ENCODE data around the gene PYY.
"Not testable (repeated sequence)": the region's sequence is repeated elsewhere in the genome, so short reads cannot be mapped to it uniquely, and the experiment has no call there.

PYY gene

DNA sequence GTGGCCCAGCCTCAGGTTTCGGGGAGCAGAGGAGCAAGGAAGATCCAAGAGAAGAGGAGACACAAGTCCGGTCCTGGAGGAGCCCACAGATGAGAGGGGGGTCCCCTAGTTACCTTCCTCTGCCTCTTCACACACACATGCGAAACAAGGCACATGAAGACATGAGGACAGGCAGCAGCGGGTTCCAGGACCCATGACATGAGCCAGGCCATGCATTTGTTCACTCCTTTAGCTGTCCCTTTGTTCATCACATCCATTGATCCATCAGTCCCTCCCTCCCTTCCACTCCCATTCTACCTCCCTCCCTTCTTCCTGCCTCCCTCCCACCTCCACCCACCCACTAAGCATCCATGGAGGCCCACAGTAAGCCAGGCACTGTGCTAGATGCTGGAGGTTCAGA is 20.8 kb downstream of the PYY start:
- DNase-seq (ENCODE audit: low spot score): no peak
- TF ChIP-seq, protein P1, sequence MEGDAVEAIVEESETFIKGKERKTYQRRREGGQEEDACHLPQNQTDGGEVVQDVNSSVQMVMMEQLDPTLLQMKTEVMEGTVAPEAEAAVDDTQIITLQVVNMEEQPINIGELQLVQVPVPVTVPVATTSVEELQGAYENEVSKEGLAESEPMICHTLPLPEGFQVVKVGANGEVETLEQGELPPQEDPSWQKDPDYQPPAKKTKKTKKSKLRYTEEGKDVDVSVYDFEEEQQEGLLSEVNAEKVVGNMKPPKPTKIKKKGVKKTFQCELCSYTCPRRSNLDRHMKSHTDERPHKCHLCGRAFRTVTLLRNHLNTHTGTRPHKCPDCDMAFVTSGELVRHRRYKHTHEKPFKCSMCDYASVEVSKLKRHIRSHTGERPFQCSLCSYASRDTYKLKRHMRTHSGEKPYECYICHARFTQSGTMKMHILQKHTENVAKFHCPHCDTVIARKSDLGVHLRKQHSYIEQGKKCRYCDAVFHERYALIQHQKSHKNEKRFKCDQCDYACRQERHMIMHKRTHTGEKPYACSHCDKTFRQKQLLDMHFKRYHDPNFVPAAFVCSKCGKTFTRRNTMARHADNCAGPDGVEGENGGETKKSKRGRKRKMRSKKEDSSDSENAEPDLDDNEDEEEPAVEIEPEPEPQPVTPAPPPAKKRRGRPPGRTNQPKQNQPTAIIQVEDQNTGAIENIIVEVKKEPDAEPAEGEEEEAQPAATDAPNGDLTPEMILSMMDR (IDR thresholded peaks at IDR 0.05; ENCODE audit: extremely low read depth, missing control alignments): no peak

DNA sequence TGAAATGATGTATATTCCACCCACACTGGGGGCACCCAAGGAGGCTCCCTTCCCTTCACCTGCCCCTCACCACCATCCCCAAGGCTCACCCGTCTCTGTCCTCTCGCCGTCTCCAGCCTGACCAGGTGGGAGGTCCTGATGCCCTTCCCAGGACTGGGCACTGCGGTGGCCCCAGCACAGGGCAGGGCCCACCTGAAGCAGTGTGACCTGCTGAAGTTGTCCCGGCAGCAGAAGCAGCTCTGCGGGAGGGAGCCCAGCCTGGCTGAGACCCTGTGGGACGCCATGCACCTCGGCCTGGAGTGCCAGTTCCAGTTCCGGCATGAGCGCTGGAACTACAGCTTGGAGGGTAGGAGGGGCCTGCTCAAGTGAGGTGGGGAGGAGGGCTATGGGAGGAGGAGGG is 21.4 kb downstream of the PYY start:
- TF ChIP-seq, protein P1 (IDR thresholded peaks at IDR 0.05; ENCODE audit: extremely low read depth, missing control alignments): no peak
- no peak for DNase-seq (ENCODE audit: low spot score)

DNA sequence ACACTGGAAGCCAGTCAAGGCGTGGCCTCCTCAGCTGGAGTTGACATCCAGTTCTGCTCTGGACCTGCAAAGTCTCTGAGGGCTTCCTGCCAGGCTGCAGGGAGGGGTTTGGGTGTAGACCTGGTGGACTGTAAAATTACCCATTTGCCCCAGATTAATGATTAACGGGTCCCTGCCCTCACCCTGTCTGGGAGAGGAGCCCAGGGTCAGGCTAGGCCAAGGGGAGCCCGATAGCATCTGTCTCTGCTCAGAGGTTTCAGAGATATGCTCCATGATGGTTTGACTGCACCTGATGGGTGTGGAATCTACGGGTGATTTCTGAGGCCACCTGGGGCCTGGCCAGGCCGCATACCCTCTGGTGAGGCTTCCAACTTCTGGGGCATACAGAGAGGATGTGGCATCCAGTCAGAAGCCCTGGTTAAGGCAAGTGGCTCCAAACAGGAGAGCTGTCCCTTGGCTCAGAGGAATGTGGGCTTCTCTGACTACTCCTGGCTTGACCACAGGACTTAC is 22.6 kb downstream of the PYY start:
- no peak for DNase-seq (ENCODE audit: low spot score)
- TF ChIP-seq, protein P1 (IDR thresholded peaks at IDR 0.05; ENCODE audit: extremely low read depth, missing control alignments): no peak

- no peak for DNase-seq (ENCODE audit: low spot score)
- TF ChIP-seq, protein P1 (IDR thresholded peaks at IDR 0.05; ENCODE audit: extremely low read depth, missing control alignments): no peak
These were observed 25.1 kb downstream of the PYY start for GRCh38 chr17:43928609-43929008.

GRCh38 chr17:43927929-43928328 is 25.8 kb downstream of the PYY start:
- DNase-seq (ENCODE audit: low spot score): not testable (repeated sequence)

- DNase-seq (ENCODE audit: low spot score): no peak
These were observed 26.5 kb downstream of the PYY start for GRCh38 chr17:43927060-43927864.

DNA sequence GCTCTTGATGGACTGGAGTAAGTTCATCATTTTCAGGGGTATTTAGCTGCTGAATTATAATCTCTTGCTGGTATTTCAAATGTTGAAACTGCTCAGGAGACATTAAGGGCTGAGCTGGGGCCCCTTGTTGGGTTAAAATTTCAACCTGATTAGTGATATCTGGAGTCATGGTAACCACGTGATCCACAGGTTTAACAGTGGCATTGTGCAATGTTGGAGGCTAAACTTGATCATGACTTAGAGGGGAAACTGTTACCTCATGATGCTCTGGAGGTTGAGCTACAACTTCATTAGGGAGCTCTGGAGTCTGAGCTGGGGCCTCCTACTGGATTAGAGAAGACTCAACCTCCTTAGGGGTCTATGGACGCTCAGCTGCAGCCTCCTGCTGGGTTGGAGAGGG is 29.2 kb downstream of the PYY start:
- no peak for DNase-seq (ENCODE audit: low spot score)
- TF ChIP-seq, protein P1 (IDR thresholded peaks at IDR 0.05; ENCODE audit: extremely low read depth, missing control alignments): no peak

More at GRCh38 chr17:43927060-43927864, 26.5 kb downstream of the PYY start:
- TF ChIP-seq, protein P1 (IDR thresholded peaks at IDR 0.05; ENCODE audit: extremely low read depth, missing control alignments): no peak
